A549 (cell line): ENCODE measurements around the gene KCNJ14.

Experiments
- BCL3 ChIP-seq: fragments of >200 bp; sonication (Bioruptor Twin); formaldehyde crosslinking; IDR thresholded peaks from 3 replicates; pipeline ENCODE4 v1.6.1; 2016
- CTCF ChIP-seq: fragments of >200 bp; sonication (Bioruptor Twin); formaldehyde crosslinking; IDR thresholded peaks from 3 replicates; pipeline ENCODE4 v1.5.1; 2016
- E2F6 ChIP-seq: IDR thresholded peaks from 2 replicates; pipeline ENCODE4 v1.6.1; 2012; ENCODE audit warnings: low read depth, borderline replicate concordance
- EP300 ChIP-seq, 2 experiments: fragments of >200 bp; sonication (Bioruptor Twin); formaldehyde crosslinking; IDR thresholded peaks; 2 replicates in 1 of 2; 3 replicates in 1 of 2; pipeline ENCODE4 v1.6.1; 2016 to 2017
- MAFK ChIP-seq: fragments of 450-650 bp; IDR thresholded peaks from 2 replicates; pipeline ENCODE4 v1.6.1; 2014; ENCODE audit not compliant: partially characterized antibody
- NFE2L2 ChIP-seq: fragments of 150-350 bp; conservative IDR thresholded peaks from 2 replicates; pipeline ENCODE4 v1.6.1; 2014; ENCODE audit warnings: low read length
- PHF8 ChIP-seq: fragments of 200-600 bp; sonication (generic); IDR thresholded peaks from 2 replicates; pipeline ENCODE4 v1.6.1; 2016; ENCODE audit warnings: low read depth, mild to moderate bottlenecking, antibody characterized with exemption, moderate library complexity, borderline replicate concordance
- POLR2A ChIP-seq: IDR thresholded peaks from 2 replicates; pipeline ENCODE4 v1.6.1; 2012; ENCODE audit warnings: mild to moderate bottlenecking, low read length
- RFX5 ChIP-seq: fragments of 450-650 bp; IDR thresholded peaks from 2 replicates; pipeline ENCODE4 v1.7.1; 2014; ENCODE audit warnings: antibody characterized with exemption, mild to moderate bottlenecking, moderate library complexity
- SMC3 ChIP-seq: fragments of >200 bp; sonication (Bioruptor Twin); formaldehyde crosslinking; IDR thresholded peaks from 3 replicates; pipeline ENCODE4 v1.6.1; 2018; ENCODE audit warnings: inconsistent platforms
- SREBF2 ChIP-seq: fragments of 450-650 bp; IDR thresholded peaks from 2 replicates; pipeline ENCODE4 v1.6.1; 2014; ENCODE audit warnings: mild to moderate bottlenecking, moderate library complexity
- TP53 ChIP-seq: fragments of 250-450 bp; sonication (Bioruptor Pico); IDR thresholded peaks from 2 replicates; pipeline ENCODE4 v1.5.0; 2021; ENCODE audit warnings: mild to moderate bottlenecking, moderate library complexity
- ZSCAN20 ChIP-seq: fragments of 250-450 bp; sonication (Bioruptor Pico); IDR thresholded peaks from 2 replicates; pipeline ENCODE4 v1.8.0; 2022; ENCODE audit warnings: mild to moderate bottlenecking, moderate library complexity

DNA sequence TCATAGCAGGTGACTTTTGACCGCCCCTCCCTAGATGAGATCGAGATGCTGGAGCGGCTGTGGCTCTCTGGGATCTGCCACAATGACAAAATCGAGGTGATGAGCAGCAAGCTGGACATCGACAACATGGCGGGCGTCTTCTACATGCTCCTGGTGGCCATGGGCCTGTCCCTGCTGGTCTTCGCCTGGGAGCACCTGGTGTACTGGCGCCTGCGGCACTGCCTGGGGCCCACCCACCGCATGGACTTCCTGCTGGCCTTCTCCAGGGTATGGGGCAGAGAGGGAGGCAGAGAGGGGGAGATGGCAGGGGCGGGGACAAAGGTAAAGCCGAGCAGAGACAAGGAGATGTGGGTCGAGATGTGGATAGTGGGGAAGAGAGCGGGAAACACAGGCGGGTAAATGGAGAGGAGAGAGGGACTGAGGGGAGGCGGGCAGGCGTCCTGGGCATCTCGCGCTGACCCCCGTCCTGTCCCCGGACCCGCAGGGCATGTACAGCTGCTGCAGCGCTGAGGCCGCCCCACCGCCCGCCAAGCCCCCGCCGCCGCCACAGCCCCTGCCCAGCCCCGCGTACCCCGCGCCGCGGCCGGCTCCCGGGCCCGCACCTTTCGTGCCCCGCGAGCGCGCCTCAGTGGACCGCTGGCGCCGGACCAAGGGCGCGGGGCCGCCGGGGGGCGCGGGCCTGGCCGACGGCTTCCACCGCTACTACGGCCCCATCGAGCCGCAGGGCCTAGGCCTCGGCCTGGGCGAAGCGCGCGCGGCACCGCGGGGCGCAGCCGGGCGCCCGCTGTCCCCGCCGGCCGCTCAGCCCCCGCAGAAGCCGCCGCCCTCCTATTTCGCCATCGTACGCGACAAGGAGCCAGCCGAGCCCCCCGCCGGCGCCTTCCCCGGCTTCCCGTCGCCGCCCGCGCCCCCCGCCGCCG, 13.0 kb upstream of the KCNJ14 start:
- TF ChIP-seq CTCF = no peak
- no peak for TF ChIP-seq EP300 (IDR thresholded peaks at IDR 0.05)
- TF ChIP-seq SREBF2 = no peak
- TF ChIP-seq MAFK = no peak
- TF ChIP-seq BCL3 = no peak
- no peak for TF ChIP-seq PHF8
- TF ChIP-seq NFE2L2 = no peak
- TF ChIP-seq TP53 (CRISPR knock-in tag) = no peak
- TF ChIP-seq POLR2A = no peak
- TF ChIP-seq ZSCAN20 (CRISPR knock-in tag) = no peak
- no peak for TF ChIP-seq RFX5
- TF ChIP-seq E2F6 = no peak
- no peak for TF ChIP-seq SMC3
